DOHH2 (cell line): ENCODE data around the gene AP5S1.
A peak's percentile ranks its signal among the peaks of the same experiment; 100 is the strongest.

Experiments used
- H3F3A ChIP-seq: fragments of 200-600 bp; sonication (generic), shearing (Covaris generic); 2 replicates; pipeline ENCODE4 v1.6.0; 2016; ENCODE audit warnings: antibody characterized with exemption, mild to moderate bottlenecking; ENCODE audit not compliant: control insufficient read depth, insufficient read depth
- H3K27ac ChIP-seq: fragments of 200-600 bp; sonication (generic); 2 replicates; pipeline ENCODE4 v1.5.1; 2014; ENCODE audit warnings: low read depth, mild to moderate bottlenecking, low read length, moderate library complexity
- H3K27me3 ChIP-seq: fragments of 200-600 bp; sonication (generic); 2 replicates; pipeline ENCODE4 v1.6.1; 2014; ENCODE audit warnings: mild to moderate bottlenecking, low read length, mixed read lengths; ENCODE audit not compliant: control insufficient read depth
- H3K36me3 ChIP-seq: fragments of 200-600 bp; sonication (generic); 2 replicates; pipeline ENCODE4 v1.6.1; 2014; ENCODE audit warnings: mild to moderate bottlenecking, low read length, moderate library complexity, mixed read lengths; ENCODE audit not compliant: control insufficient read depth
- H3K4me1 ChIP-seq: fragments of 200-600 bp; sonication (generic); 2 replicates; pipeline ENCODE4 v1.6.1; 2014; ENCODE audit warnings: mild to moderate bottlenecking, low read length, mixed read lengths; ENCODE audit not compliant: control insufficient read depth
- H3K4me2 ChIP-seq: fragments of 200-600 bp; sonication (generic); 2 replicates; pipeline ENCODE4 v1.6.0; 2014; ENCODE audit warnings: mild to moderate bottlenecking, low read length, moderate library complexity
- H3K4me3 ChIP-seq: fragments of 200-600 bp; sonication (generic); 2 replicates; pipeline ENCODE4 v1.5.1; 2014; ENCODE audit warnings: mild to moderate bottlenecking, low read length, mixed read lengths
- H3K79me2 ChIP-seq: fragments of 200-600 bp; sonication (generic); 2 replicates; pipeline ENCODE4 v1.6.1; 2014; ENCODE audit warnings: mild to moderate bottlenecking, low read length, mixed read lengths; ENCODE audit not compliant: control insufficient read depth
- H3K9me2 ChIP-seq: fragments of 200-600 bp; sonication (generic); replicated peaks from 2 replicates; pipeline ENCODE4 v1.6.1; 2014; ENCODE audit warnings: mild to moderate bottlenecking, low read length, mixed read lengths; ENCODE audit not compliant: control insufficient read depth
- H3K9me3 ChIP-seq: fragments of 200-600 bp; sonication (generic); 2 replicates; pipeline ENCODE4 v1.6.1; 2014; ENCODE audit warnings: antibody characterized with exemption, low read length, mixed read lengths; ENCODE audit not compliant: control insufficient read depth, insufficient read depth
- H4K20me1 ChIP-seq: fragments of 200-600 bp; sonication (generic); 2 replicates; pipeline ENCODE4 v1.6.0; 2014; ENCODE audit warnings: low read depth, mild to moderate bottlenecking, antibody characterized with exemption, low read length, moderate library complexity; ENCODE audit not compliant: control insufficient read depth, insufficient read depth
- EZH2phosphoT487 ChIP-seq: fragments of 200-600 bp; sonication (generic); IDR thresholded peaks from 2 replicates; pipeline ENCODE4 v1.6.1; 2017; ENCODE audit warnings: borderline replicate concordance, mild to moderate bottlenecking, antibody characterized with exemption, low read length, moderate library complexity, mixed read lengths
- TF ChIP-seq, protein P1 (sequence below): fragments of 200-600 bp; sonication (generic); IDR thresholded peaks from one replicate; pipeline ENCODE4 v1.5.1; 2014; ENCODE audit warnings: antibody characterized with exemption, mild to moderate bottlenecking, low read depth, low read length; ENCODE audit not compliant: poor library complexity, severe bottlenecking

The AP5S1 gene

DNA sequence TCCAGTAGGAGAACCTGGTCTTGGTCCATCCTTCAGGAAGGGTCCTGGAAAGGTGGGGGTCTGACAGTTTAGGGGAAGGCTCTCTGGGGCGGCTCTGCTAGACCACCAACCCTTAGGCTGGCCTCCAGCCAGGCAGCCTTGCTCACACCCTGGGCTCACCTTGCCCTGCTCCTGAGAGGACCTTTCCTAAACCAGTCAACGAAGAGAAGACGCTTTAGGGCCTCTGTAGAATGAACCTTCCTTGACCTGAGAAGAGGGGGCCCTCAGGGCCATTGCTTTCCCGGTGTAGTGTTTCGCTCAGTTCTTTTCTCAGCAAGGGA lies 23.2 kb upstream of the AP5S1 start:
- H3K27me3 ChIP-seq, result no peaks in the 10 kb centered on the region
- H3K9me3 ChIP-seq, result no peaks in the 10 kb centered on the region
- TF ChIP-seq, protein P1, sequence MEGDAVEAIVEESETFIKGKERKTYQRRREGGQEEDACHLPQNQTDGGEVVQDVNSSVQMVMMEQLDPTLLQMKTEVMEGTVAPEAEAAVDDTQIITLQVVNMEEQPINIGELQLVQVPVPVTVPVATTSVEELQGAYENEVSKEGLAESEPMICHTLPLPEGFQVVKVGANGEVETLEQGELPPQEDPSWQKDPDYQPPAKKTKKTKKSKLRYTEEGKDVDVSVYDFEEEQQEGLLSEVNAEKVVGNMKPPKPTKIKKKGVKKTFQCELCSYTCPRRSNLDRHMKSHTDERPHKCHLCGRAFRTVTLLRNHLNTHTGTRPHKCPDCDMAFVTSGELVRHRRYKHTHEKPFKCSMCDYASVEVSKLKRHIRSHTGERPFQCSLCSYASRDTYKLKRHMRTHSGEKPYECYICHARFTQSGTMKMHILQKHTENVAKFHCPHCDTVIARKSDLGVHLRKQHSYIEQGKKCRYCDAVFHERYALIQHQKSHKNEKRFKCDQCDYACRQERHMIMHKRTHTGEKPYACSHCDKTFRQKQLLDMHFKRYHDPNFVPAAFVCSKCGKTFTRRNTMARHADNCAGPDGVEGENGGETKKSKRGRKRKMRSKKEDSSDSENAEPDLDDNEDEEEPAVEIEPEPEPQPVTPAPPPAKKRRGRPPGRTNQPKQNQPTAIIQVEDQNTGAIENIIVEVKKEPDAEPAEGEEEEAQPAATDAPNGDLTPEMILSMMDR, result no peak
- no peak for TF ChIP-seq EZH2phosphoT487
- no peaks in the 10 kb centered on the region for H4K20me1 ChIP-seq
- H3K36me3 ChIP-seq, result peaks cover 32% of the 10 kb centered on the region
- peak overlapping the region; percentile 75 for H3K4me3 ChIP-seq
- H3K79me2 ChIP-seq, result peaks cover 26% of the 10 kb centered on the region
- H3K9me2 ChIP-seq, result no peaks in the 10 kb centered on the region
- H3K27ac ChIP-seq, result no peak overlapping the region
- peaks cover 57% of the 10 kb centered on the region for H3K4me1 ChIP-seq
- peak overlapping the region; percentile 83 for H3K4me2 ChIP-seq
- H3F3A ChIP-seq, result peaks cover 13% of the 10 kb centered on the region; the same call in 1 of the 2 replicates

DNA sequence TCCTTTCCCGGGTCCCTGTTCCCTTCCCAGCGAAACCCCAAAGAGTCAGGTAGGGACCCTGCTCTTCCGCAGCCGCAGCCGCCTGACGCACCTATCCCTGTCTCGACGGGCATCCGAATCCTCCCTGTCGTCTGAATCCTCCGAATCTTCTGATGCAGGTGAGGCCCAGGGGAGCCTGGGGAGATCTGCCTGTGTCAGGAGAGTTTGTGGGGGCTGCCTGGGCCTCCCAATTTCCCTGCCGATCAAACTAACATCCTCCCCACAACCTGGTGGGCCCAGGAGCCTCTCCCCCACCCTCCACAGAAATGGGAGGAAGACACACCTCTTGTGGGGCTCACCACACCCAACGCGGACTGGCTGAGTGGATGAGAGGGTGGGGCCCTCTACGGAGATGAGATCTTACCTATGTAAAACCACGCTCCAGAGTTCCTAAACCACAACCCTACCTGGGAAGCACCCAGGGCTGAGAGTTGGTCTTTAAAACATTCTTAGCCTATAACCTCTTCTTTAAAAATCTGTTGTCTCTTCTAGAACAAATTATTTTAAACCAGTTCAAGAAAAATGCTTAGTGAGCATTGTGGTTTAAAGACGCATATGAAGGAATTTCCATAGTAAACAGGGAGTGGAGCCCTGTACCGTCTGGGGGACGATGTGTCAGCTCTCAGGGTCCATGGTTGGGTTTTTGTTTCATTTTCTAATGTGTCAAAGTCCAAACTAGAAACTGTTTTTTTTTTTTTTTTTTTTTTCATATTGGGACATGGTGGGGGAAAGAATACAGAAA lies 22.6 kb upstream of the AP5S1 start:
- Histone ChIP-seq H3K79me2 (peaks cover 26% of the 10 kb centered on the region), H3F3A (peaks cover 12% of the 10 kb centered on the region; the same call in 1 of the 2 replicates), H3K27me3 (no peaks in the 10 kb centered on the region), H3K4me3 (peak overlapping the region; percentile 75), H3K4me2 (peak overlapping the region; percentile 83), H3K9me2 (no peaks in the 10 kb centered on the region), H3K27ac (peak overlapping the region; percentile 72; the same call in 1 of the 2 replicates), H4K20me1 (no peaks in the 10 kb centered on the region), H3K4me1 (peaks cover 57% of the 10 kb centered on the region), H3K9me3 (no peaks in the 10 kb centered on the region), H3K36me3 (peaks cover 38% of the 10 kb centered on the region)
- no peak for TF ChIP-seq EZH2phosphoT487
- TF ChIP-seq, protein P1, result no peak

DNA sequence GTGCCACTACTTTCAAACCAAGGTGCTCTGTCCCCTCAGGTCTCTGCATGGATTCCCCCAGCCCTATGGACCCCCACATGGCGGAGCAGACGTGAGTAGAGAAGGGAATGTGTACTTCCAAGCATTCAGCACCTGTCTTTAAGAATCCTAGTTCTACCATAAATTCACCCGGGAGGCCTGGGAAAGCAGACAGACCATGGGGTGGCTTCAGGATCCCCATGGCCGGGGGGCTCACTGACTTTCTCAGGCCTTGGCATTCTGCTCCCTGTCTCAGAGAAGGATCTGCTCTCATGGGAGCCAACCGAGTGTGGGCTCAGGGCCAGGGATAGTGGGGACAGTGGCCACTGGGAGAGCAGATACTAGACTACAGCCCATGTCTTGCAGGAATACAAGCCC lies 22.0 kb upstream of the AP5S1 start:
- Histone ChIP-seq H3K4me3 (peak overlapping the region; percentile 75), H3K79me2 (peaks cover 26% of the 10 kb centered on the region)

More for the DNA sequence above, 22.0 kb upstream of the AP5S1 start:
- Histone ChIP-seq H3K27me3 (no peaks in the 10 kb centered on the region), H3K4me1 (peaks cover 57% of the 10 kb centered on the region), H3F3A (peaks cover 11% of the 10 kb centered on the region; the same call in 1 of the 2 replicates), H3K9me3 (no peaks in the 10 kb centered on the region), H3K9me2 (no peaks in the 10 kb centered on the region), H3K4me2 (peak overlapping the region; percentile 83), H4K20me1 (no peaks in the 10 kb centered on the region), H3K27ac (peak overlapping the region; percentile 72), H3K36me3 (peaks cover 44% of the 10 kb centered on the region)
- TF ChIP-seq EZH2phosphoT487, result no peak
- TF ChIP-seq, protein P1, result no peak
